OCI-LY7 (cell line): ENCODE results near the gene COMMD3. TPM values are rescaled to one million over a fixed set of nuclear protein-coding genes. Genes with fewer than 3 reads are reported as not detected.

ENCODE experiments used
- BruUV-seq: library from RNA; stranded (reverse); fragments of 400-500 nt; replicated peaks from 2 replicates; lab custom pipeline; 2021; lab: Mats Ljungman, UMichigan
- CTCF ChIA-PET: fragments of 300-600 bp; sonication (Branson Sonifier 250); formaldehyde crosslinking; loops from one replicate; lab custom pipeline; 2022; ENCODE audit warnings: antibody characterized with exemption; ENCODE audit not compliant: unreplicated experiment; lab: Charles Lee
- POLR2A ChIA-PET: fragments of 300-600 bp; sonication (Branson Sonifier 250); formaldehyde crosslinking; loops from one replicate; lab custom pipeline; 2022; ENCODE audit warnings: antibody characterized with exemption; lab: Charles Lee
- DNase-seq: peaks from one replicate; pipeline ENCODE4 v3.0.0-alpha.2; 2015; ENCODE audit warnings: low spot score
- H2AFZ ChIP-seq: fragments of 200-600 bp; sonication (generic), shearing (Covaris generic); 2 replicates; pipeline ENCODE4 v1.6.1; 2014; ENCODE audit warnings: mild to moderate bottlenecking, antibody characterized with exemption, low read length, moderate library complexity
- H3K27ac ChIP-seq: fragments of 200-600 bp; sonication (generic); 2 replicates; pipeline ENCODE4 v1.5.1; 2014; ENCODE audit warnings: mixed run types, low read depth, mild to moderate bottlenecking, moderate library complexity, low read length, inconsistent platforms; ENCODE audit not compliant: poor library complexity, severe bottlenecking
- H3K36me3 ChIP-seq: fragments of 200-600 bp; sonication (generic); 2 replicates; pipeline ENCODE4 v1.6.1; 2014; ENCODE audit warnings: mild to moderate bottlenecking, antibody characterized with exemption, low read length, moderate library complexity, mixed read lengths; ENCODE audit not compliant: insufficient read depth
- H3K4me1 ChIP-seq: fragments of 200-600 bp; sonication (generic); 2 replicates; pipeline ENCODE4 v1.5.1; 2014; ENCODE audit warnings: mild to moderate bottlenecking, low read length; ENCODE audit not compliant: insufficient read depth, poor library complexity, severe bottlenecking
- H3K4me2 ChIP-seq: fragments of 200-600 bp; sonication (generic); 2 replicates; pipeline ENCODE4 v1.6.1; 2014; ENCODE audit warnings: mild to moderate bottlenecking, low read length
- H3K4me3 ChIP-seq: fragments of 200-600 bp; sonication (generic); 2 replicates; pipeline ENCODE4 v1.5.1; 2014; ENCODE audit warnings: mild to moderate bottlenecking, low read depth, low read length; ENCODE audit not compliant: poor library complexity, severe bottlenecking
- H3K79me2 ChIP-seq: fragments of 200-600 bp; sonication (generic); 2 replicates; pipeline ENCODE4 v1.6.1; 2016; ENCODE audit warnings: low read depth, mild to moderate bottlenecking, low read length, moderate library complexity, mixed read lengths; ENCODE audit not compliant: insufficient read depth
- H3K9me2 ChIP-seq: fragments of 200-600 bp; sonication (generic); 2 replicates; pipeline ENCODE4 v1.6.1; 2016; ENCODE audit warnings: mild to moderate bottlenecking, low read length, mixed read lengths; ENCODE audit not compliant: insufficient read depth
- H3K9me3 ChIP-seq: fragments of 200-600 bp; sonication (generic); 2 replicates; pipeline ENCODE4 v1.6.1; 2014; ENCODE audit warnings: mild to moderate bottlenecking, mixed run types, low read length, mixed read lengths
- H4K20me1 ChIP-seq: fragments of 200-600 bp; sonication (generic); 2 replicates; pipeline ENCODE4 v1.6.1; 2014; ENCODE audit warnings: mild to moderate bottlenecking, antibody characterized with exemption, low read length, moderate library complexity, mixed read lengths; ENCODE audit not compliant: insufficient read depth
- CTCF ChIP-seq: fragments of 200-600 bp; sonication (generic); conservative IDR thresholded peaks from 2 replicates; pipeline ENCODE4 v1.5.1; 2014; ENCODE audit warnings: mild to moderate bottlenecking, antibody characterized with exemption, low read length, moderate library complexity, mixed read lengths
- EZH2phosphoT487 ChIP-seq: fragments of 200-600 bp; sonication (generic); IDR thresholded peaks from 2 replicates; pipeline ENCODE4 v1.6.1; 2018; ENCODE audit warnings: low read depth, borderline replicate concordance, mild to moderate bottlenecking, mixed run types, antibody characterized with exemption, low read length, moderate library complexity, mixed read lengths
- intact Hi-C: fragments of 100-400 bp; cut with micrococcal nuclease; formaldehyde crosslinking; loops from one replicate; pipeline ENCODE4 v1.10.0; 2022; ENCODE audit not compliant: unreplicated experiment
- total RNA-seq, 2 experiments: library from RNA; depleted of rRNA in 1 of 2; stranded (reverse); fragments of >200 nt in 1 of 2; shearing (Covaris generic) in 1 of 2; gene quantifications; 2 replicates each; pipeline ENCODE4 v1.2.3, GENCODE V29; 2014 to 2022

The COMMD3 gene
- total RNA-seq, 2 experiments from 2014 or later, result 30.1 to 50.8 TPM

GRCh38 chr10:22310928-22311327 lies 5.3 kb upstream of the COMMD3 start:
- no TSS peak for BruUV-seq
- Histone ChIP-seq H3K27ac (no peak overlapping the region), H3K4me3 (no peak overlapping the region), H4K20me1 (no peaks in the 10 kb centered on the region), H3K9me2 (no peaks in the 10 kb centered on the region), H2AFZ (no peak overlapping the region), H3K36me3 (no peaks in the 10 kb centered on the region), H3K4me2 (no peak overlapping the region), H3K9me3 (no peaks in the 10 kb centered on the region), H3K79me2 (no peaks in the 10 kb centered on the region), H3K4me1 (peaks cover 6% of the 10 kb centered on the region)
- no peak for DNase-seq
- ChIA-PET POLR2A (interaction anchor here (0.7 kb wide), 1 partner anchor 437 kb away, joined by 3 read pairs; no protein-coding TSS in a partner anchor), CTCF (no interaction called here)
- TF ChIP-seq CTCF (no peak), EZH2phosphoT487 (no peak)
- intact Hi-C loops, result loop anchor here (10.0 kb wide), 1 partner anchor 294 kb away; no protein-coding TSS in a partner anchor

GRCh38 chr10:22314852-22315251 lies 1.3 kb upstream of the COMMD3 start:
- BruUV-seq, result no TSS peak
- no peak for TF ChIP-seq EZH2phosphoT487
- TF ChIP-seq CTCF, result no peak
- H3K79me2 ChIP-seq, result 0 out of 2 replicates have a peak, but pooled peaks cover 11% of the 10 kb centered on the region
- no peak for DNase-seq
- H3K27ac ChIP-seq, result no peak overlapping the region
- no peaks in the 10 kb centered on the region for H3K36me3 ChIP-seq
- peaks cover 24% of the 10 kb centered on the region for H3K4me1 ChIP-seq
- no peak overlapping the region for H3K4me2 ChIP-seq
- no peaks in the 10 kb centered on the region for H3K9me2 ChIP-seq
- ChIA-PET POLR2A (interaction anchor here (1.3 to 2.6 kb wide), 2 partner anchors 55 to 85 kb away, joined by 5 to 11 read pairs; no protein-coding TSS in a partner anchor), CTCF (no interaction called here)
- H4K20me1 ChIP-seq, result peaks cover 22% of the 10 kb centered on the region; the same call in 1 of the 2 replicates
- no peak overlapping the region for H2AFZ ChIP-seq
- intact Hi-C loops, result loop anchor here (5.0 to 10.0 kb wide), 2 partner anchors 290 to 397 kb away; partner anchors contain the start of gene PIP4K2A
- no peak overlapping the region for H3K4me3 ChIP-seq
- H3K9me3 ChIP-seq, result no peaks in the 10 kb centered on the region
